HEK293T (cell line): Measurements from ENCODE around the gene LIMD2.

Experiments
- ARNT ChIP-seq: fragments of 450-650 bp; IDR thresholded peaks from 2 replicates; pipeline ENCODE4 v1.6.1; 2017; ENCODE audit warnings: mild to moderate bottlenecking
- BHLHE40 ChIP-seq: fragments of 450-650 bp; IDR thresholded peaks from 2 replicates; pipeline ENCODE4 v1.6.1; 2016; ENCODE audit warnings: mild to moderate bottlenecking, moderate library complexity, borderline replicate concordance
- CTBP1 ChIP-seq: fragments of 450-650 bp; IDR thresholded peaks from 2 replicates; pipeline ENCODE4 v1.6.1; 2016; ENCODE audit warnings: borderline replicate concordance
- ELF4 ChIP-seq: fragments of 450-650 bp; IDR thresholded peaks from 2 replicates; pipeline ENCODE4 v1.6.1; 2017; ENCODE audit warnings: antibody characterized with exemption
- FOXA1 ChIP-seq: fragments of 450-650 bp; IDR thresholded peaks from 2 replicates; pipeline ENCODE4 v1.6.1; 2016; ENCODE audit warnings: mild to moderate bottlenecking
- FOXK2 ChIP-seq: fragments of 450-650 bp; IDR thresholded peaks from 2 replicates; pipeline ENCODE4 v1.6.1; 2016; ENCODE audit warnings: mild to moderate bottlenecking
- HDGF ChIP-seq: fragments of 450-650 bp; IDR thresholded peaks from 2 replicates; pipeline ENCODE4 v1.6.1; 2017; ENCODE audit warnings: antibody characterized with exemption, borderline replicate concordance
- LEF1 ChIP-seq: fragments of 450-650 bp; IDR thresholded peaks from 2 replicates; pipeline ENCODE4 v1.6.1; 2017; ENCODE audit warnings: mild to moderate bottlenecking, borderline replicate concordance
- NFRKB ChIP-seq: fragments of 450-650 bp; IDR thresholded peaks from 2 replicates; pipeline ENCODE4 v1.6.1; 2016; ENCODE audit warnings: mild to moderate bottlenecking, moderate library complexity
- SP1 ChIP-seq: fragments of 450-650 bp; IDR thresholded peaks from 2 replicates; pipeline ENCODE4 v1.6.1; 2017
- SUZ12 ChIP-seq: fragments of 450-650 bp; IDR thresholded peaks from 2 replicates; pipeline ENCODE4 v1.6.1; 2016; ENCODE audit warnings: mild to moderate bottlenecking

DNA sequence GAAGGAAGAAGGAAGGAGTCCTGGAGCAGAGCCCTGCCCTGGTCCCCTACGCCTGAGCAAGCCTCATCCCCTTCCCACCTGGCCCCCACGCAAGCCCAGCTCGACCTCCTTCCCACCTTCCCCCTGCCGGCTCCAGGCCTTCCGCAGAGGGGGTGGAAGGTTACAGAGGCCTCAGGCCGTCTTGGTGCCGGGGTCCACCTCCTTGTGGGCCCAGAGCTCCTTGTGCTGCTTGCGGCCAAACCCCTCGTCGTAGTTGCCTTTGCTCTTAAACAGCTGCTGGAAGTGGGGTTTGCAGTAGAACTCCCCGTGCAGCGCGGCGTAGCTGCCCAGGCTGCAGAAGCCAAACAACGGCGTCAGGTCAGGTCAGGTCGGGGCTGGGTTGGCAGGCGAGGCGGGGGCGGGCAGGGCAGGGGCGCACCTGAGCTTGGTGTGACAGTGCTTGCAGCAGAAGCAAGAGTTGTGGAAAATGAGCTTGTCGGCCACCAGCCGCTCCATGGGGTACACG is 1.5 kb downstream of the LIMD2 start:
- TF ChIP-seq SUZ12: no peak
- TF ChIP-seq ELF4: no peak
- no peak for TF ChIP-seq ARNT
- no peak for TF ChIP-seq NFRKB
- TF ChIP-seq BHLHE40: no peak
- TF ChIP-seq SP1: no peak
- no peak for TF ChIP-seq HDGF
- TF ChIP-seq FOXK2: no peak
- TF ChIP-seq FOXA1: no peak
- no peak for TF ChIP-seq CTBP1
- TF ChIP-seq LEF1: no peak
